AML-193 (cell line): ENCODE results near the gene ABCG5.
A peak's percentile ranks its signal among the peaks of the same experiment; 100 is the strongest.

Experiments used
- DNase-seq, 2 experiments: peaks; one replicate each; lab custom pipeline; 2025; lab: John Stamatoyannopoulos, UW

The ABCG5 gene

GRCh38 chr2:43838560-43839267, at the start of gene ABCG5, which contains the start of gene ABCG8:
Gene ABCG5, minus strand, starts transcription at chr2:43838839. Its CDS starts 160 bp downstream, at chr2:43838679.
Gene ABCG8, plus strand, starts transcription at chr2:43838971. Its CDS starts 83 bp downstream, at chr2:43839054.
- DNase-seq = no peak

GRCh38 chr2:43887176-43887575, 48.5 kb upstream of the ABCG5 start:
- DNase-seq = no peak

GRCh38 chr2:43885132-43885632, 46.5 kb upstream of the ABCG5 start:
- DNase-seq = no peak

- no peak for DNase-seq
These were observed 46.0 kb upstream of the ABCG5 start for GRCh38 chr2:43884689-43885088.

GRCh38 chr2:43882312-43882711, 43.7 kb upstream of the ABCG5 start:
- no peak for DNase-seq

GRCh38 chr2:43880952-43881351, 42.3 kb upstream of the ABCG5 start:
- no peak for DNase-seq

GRCh38 chr2:43880471-43880870, 41.8 kb upstream of the ABCG5 start:
- no peak for DNase-seq

- DNase-seq = no peak
These were observed 40.6 kb upstream of the ABCG5 start for GRCh38 chr2:43879261-43879660.

- peak; percentile 47 to 52 for DNase-seq
These were observed 39.3 kb upstream of the ABCG5 start for GRCh38 chr2:43877782-43878464.

GRCh38 chr2:43874776-43875451, 36.3 kb upstream of the ABCG5 start:
- DNase-seq = no peak

- no peak for DNase-seq
These were observed 33.5 kb upstream of the ABCG5 start for GRCh38 chr2:43872151-43872550.

- DNase-seq = no peak
These were observed 16.7 kb upstream of the ABCG5 start for GRCh38 chr2:43855292-43855691.

GRCh38 chr2:43854671-43855070, 16.0 kb upstream of the ABCG5 start:
- no peak for DNase-seq

GRCh38 chr2:43853141-43854081, 14.8 kb upstream of the ABCG5 start:
- DNase-seq = no peak

GRCh38 chr2:43852196-43852730, 13.6 kb upstream of the ABCG5 start:
- DNase-seq = no peak

GRCh38 chr2:43851011-43851980, 12.7 kb upstream of the ABCG5 start:
- DNase-seq = no peak

- DNase-seq = no peak
These were observed 9.6 kb upstream of the ABCG5 start for GRCh38 chr2:43848214-43848613.

GRCh38 chr2:43846140-43846793, 7.6 kb upstream of the ABCG5 start:
- no peak for DNase-seq

GRCh38 chr2:43845181-43845580, 6.5 kb upstream of the ABCG5 start:
- no peak for DNase-seq

- DNase-seq = no peak
These were observed 4.2 kb upstream of the ABCG5 start for GRCh38 chr2:43842866-43843226.
